ENCODE data around the gene ILF2.
A peak's percentile ranks its signal among the peaks of the same experiment; 100 is the strongest.

Gene ILF2

DNA sequence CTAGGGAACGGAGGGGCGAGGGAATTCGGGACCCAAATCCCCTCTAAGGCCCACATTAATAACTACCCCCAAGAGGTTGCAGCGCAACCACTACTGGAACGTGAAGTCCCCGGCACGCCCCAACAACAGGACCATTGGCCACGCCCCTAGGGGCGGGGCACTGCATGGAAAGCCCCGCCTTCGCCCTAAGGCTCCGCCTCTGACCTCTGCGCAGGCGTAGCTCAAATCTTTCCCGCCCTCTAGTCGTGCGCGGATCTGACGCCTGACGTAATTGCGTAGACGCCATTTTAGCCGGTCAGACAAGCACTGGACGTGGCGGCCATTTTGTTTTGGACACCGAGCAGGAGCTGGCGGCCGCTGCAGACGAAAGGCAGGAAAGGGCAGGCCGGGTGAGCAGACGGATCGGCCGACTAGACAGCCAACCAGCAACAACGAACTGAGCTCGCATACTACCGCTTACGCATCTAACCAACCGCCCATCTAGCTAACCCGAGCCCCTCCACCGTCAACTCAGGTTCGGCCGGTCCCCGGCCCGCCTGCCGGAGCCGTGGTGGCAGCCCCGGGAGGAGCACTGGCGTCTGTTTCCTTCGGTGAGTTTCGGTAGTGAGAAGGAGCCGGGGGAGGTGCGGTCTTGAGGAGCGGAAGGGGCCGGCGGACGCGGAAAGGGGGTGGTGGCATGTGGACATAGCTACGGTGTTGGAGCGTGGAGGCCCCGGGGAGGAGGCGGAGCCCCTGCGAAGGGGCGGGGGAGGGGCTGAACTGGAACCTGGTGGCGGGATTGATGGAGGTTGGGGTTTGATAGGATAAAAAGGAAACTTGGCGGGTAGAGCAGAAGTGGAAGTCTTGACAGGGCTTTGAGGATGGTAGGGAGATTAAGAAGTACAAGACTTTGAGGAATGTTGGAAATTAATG is 36.8 kb downstream of the ILF2 start, which contains the start of gene CHTOP:
Gene CHTOP (plus strand): TSS at position 313 of the 912 bp plus-strand sequence. CDS start 2,523 bp downstream, outside the sequence.
- Histone ChIP-seq H3K9me3 (ENCODE audit: control insufficient read depth, low read length) (no peaks in the 10 kb centered on the region), H3K36me3 (ENCODE audit: control insufficient read depth, insufficient read depth, low read length, severe bottlenecking) (peaks cover 30% of the 10 kb centered on the region), H3K9ac (ENCODE audit: low read length) (peak within 1 kb of the TSS; percentile 100), H3K4me3 (ENCODE audit: low read length) (peak within 1 kb of the TSS; percentile 95), H3K27me3 (replicated peaks; ENCODE audit: control insufficient read depth, insufficient read depth, low read length) (no peaks in the 10 kb centered on the region), H3K4me1 (ENCODE audit: control insufficient read depth, insufficient read depth, low read length) (peaks cover 62% of the 10 kb centered on the region)
- peak; percentile 100 for DNase-seq (ENCODE audit: low read depth)

GRCh38 chr1:153633161-153633753 is 37.5 kb downstream of the ILF2 start:
- H3K27me3 ChIP-seq (replicated peaks; ENCODE audit: control insufficient read depth, insufficient read depth, low read length): no peaks in the 10 kb centered on the region
- peaks cover 23% of the 10 kb centered on the region for H3K36me3 ChIP-seq (ENCODE audit: control insufficient read depth, insufficient read depth, low read length, severe bottlenecking)
- H3K9me3 ChIP-seq (ENCODE audit: control insufficient read depth, low read length): no peaks in the 10 kb centered on the region
- peak overlapping the region; percentile 95 for H3K4me3 ChIP-seq (ENCODE audit: low read length)
- peaks cover 64% of the 10 kb centered on the region for H3K4me1 ChIP-seq (ENCODE audit: control insufficient read depth, insufficient read depth, low read length)
- peak overlapping the region; percentile 100 for H3K9ac ChIP-seq (ENCODE audit: low read length)
- no peak for DNase-seq (ENCODE audit: low read depth)

- H3K9me3 ChIP-seq (ENCODE audit: control insufficient read depth, low read length): no peaks in the 10 kb centered on the region
- peaks cover 64% of the 10 kb centered on the region for H3K4me1 ChIP-seq (ENCODE audit: control insufficient read depth, insufficient read depth, low read length)
- H3K36me3 ChIP-seq (ENCODE audit: control insufficient read depth, insufficient read depth, low read length, severe bottlenecking): peaks cover 6% of the 10 kb centered on the region
- H3K4me3 ChIP-seq (ENCODE audit: low read length): no peak overlapping the region
- DNase-seq (ENCODE audit: low read depth): peak; percentile 51
- no peak overlapping the region for H3K9ac ChIP-seq (ENCODE audit: low read length)
- H3K27me3 ChIP-seq (replicated peaks; ENCODE audit: control insufficient read depth, insufficient read depth, low read length): no peaks in the 10 kb centered on the region
Measured at GRCh38 chr1:153631047-153632022, 39.5 kb downstream of the ILF2 start.

- peak overlapping the region; percentile 32 for H3K9ac ChIP-seq (ENCODE audit: low read length)
- H3K4me3 ChIP-seq (ENCODE audit: low read length): no peak overlapping the region
- H3K27me3 ChIP-seq (replicated peaks; ENCODE audit: control insufficient read depth, insufficient read depth, low read length): no peaks in the 10 kb centered on the region
- DNase-seq (ENCODE audit: low read depth): no peak
- H3K4me1 ChIP-seq (ENCODE audit: control insufficient read depth, insufficient read depth, low read length): peaks cover 66% of the 10 kb centered on the region
- H3K9me3 ChIP-seq (ENCODE audit: control insufficient read depth, low read length): no peaks in the 10 kb centered on the region
- peaks cover 5% of the 10 kb centered on the region for H3K36me3 ChIP-seq (ENCODE audit: control insufficient read depth, insufficient read depth, low read length, severe bottlenecking)
Measured at GRCh38 chr1:153630384-153630783, 40.4 kb downstream of the ILF2 start.

DNA sequence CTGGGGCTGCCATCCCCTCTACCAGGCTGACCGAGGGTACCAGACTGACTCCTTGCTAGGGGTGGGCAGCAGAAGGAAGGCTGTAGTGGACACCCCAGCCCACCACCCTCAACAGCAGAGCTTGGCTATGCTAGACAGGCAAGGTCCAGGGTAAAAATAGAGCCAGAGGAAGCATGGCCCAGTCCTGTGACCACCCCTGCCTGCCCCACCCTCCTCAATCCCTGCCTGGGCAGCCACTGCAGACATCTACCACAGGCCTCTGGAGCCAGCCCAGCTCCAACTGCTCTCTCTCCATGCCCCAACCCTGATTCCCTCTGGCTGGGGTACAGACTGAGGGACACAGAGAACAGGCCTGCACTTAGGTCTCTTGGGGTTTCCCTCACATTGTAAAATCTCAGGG is 40.8 kb downstream of the ILF2 start:
- H3K9me3 ChIP-seq (ENCODE audit: control insufficient read depth, low read length): no peaks in the 10 kb centered on the region
- no peak overlapping the region for H3K4me3 ChIP-seq (ENCODE audit: low read length)
- H3K27me3 ChIP-seq (replicated peaks; ENCODE audit: control insufficient read depth, insufficient read depth, low read length): no peaks in the 10 kb centered on the region
- H3K36me3 ChIP-seq (ENCODE audit: control insufficient read depth, insufficient read depth, low read length, severe bottlenecking): peaks cover 10% of the 10 kb centered on the region
- DNase-seq (ENCODE audit: low read depth): peak; percentile 42
- peaks cover 69% of the 10 kb centered on the region for H3K4me1 ChIP-seq (ENCODE audit: control insufficient read depth, insufficient read depth, low read length)
- H3K9ac ChIP-seq (ENCODE audit: low read length): peak overlapping the region; percentile 32

DNA sequence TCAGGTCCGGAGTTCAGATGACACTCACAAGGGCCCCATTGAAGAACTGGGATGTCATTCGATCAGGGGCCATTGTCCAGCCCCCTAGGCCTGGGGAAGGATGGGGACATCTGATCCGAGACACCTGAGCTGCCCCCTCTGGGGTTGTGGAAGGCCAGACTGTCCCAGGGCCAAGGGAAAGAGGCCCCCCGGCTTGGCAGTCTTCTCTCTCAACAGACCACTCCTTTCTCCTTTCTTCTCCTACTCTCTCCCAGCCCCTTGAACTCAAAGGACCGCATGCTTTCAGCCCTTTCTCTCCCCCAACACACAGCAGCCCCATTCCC is 41.5 kb downstream of the ILF2 start:
- DNase-seq (ENCODE audit: low read depth): no peak

DNA sequence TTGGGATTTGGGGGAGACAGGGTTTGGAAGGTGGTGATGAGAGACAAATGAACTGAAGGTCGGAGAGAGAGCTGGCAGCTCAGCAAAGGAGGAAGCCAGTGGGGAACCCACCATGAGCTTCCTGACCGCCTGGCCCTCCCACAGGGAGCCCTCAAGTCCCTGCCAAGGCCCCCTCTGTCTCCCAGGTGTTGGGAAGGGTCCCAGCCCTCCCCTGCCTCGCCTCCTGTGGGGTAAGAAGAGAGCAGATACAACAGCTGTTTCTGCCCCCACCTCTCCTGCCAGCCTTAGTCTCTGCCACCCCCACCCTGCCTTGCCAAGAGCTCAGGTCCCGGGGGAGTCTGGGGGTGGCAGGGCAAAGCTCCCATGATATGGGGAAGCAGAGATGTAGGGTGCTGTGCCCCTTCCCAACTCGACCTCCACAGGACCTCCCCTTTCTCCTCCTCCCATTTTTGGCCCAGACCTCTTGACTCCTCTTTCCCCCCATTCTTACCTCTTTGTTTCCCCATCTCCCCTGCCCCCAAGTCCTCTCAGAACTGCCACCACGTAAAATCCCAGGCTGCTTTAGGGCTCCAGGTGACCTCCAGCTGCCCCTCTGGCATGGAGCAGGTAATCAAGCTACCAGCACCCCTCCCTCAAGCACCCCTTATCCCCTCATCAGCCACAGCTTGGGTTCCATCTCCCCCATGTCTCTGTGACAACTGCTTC is 42.0 kb downstream of the ILF2 start:
- no peak for DNase-seq (ENCODE audit: low read depth)
- Histone ChIP-seq H3K36me3 (ENCODE audit: control insufficient read depth, insufficient read depth, low read length, severe bottlenecking) (peaks cover 13% of the 10 kb centered on the region), H3K9me3 (ENCODE audit: control insufficient read depth, low read length) (no peaks in the 10 kb centered on the region)

More for the DNA sequence above, 41.5 kb downstream of the ILF2 start:
- H3K4me3 ChIP-seq (ENCODE audit: low read length): no peak overlapping the region
- no peak overlapping the region for H3K9ac ChIP-seq (ENCODE audit: low read length)
- H3K9me3 ChIP-seq (ENCODE audit: control insufficient read depth, low read length): no peaks in the 10 kb centered on the region
- peaks cover 73% of the 10 kb centered on the region for H3K4me1 ChIP-seq (ENCODE audit: control insufficient read depth, insufficient read depth, low read length)
- no peaks in the 10 kb centered on the region for H3K27me3 ChIP-seq (replicated peaks; ENCODE audit: control insufficient read depth, insufficient read depth, low read length)
- H3K36me3 ChIP-seq (ENCODE audit: control insufficient read depth, insufficient read depth, low read length, severe bottlenecking): peaks cover 10% of the 10 kb centered on the region

GRCh38 chr1:153627715-153628626 is 42.8 kb downstream of the ILF2 start, which contains the start of gene S100A1:
TSS of gene S100A1 (plus strand) at chr1:153628434. CDS start at chr1:153630522, 2,088 bp downstream.
- DNase-seq (ENCODE audit: low read depth): no peak
- Histone ChIP-seq H3K4me3 (ENCODE audit: low read length) (peak within 1 kb of the TSS; percentile 86), H3K36me3 (ENCODE audit: control insufficient read depth, insufficient read depth, low read length, severe bottlenecking) (peaks cover 16% of the 10 kb centered on the region), H3K9ac (ENCODE audit: low read length) (peak within 1 kb of the TSS; percentile 95), H3K4me1 (ENCODE audit: control insufficient read depth, insufficient read depth, low read length) (peaks cover 76% of the 10 kb centered on the region), H3K9me3 (ENCODE audit: control insufficient read depth, low read length) (no peaks in the 10 kb centered on the region), H3K27me3 (replicated peaks; ENCODE audit: control insufficient read depth, insufficient read depth, low read length) (no peaks in the 10 kb centered on the region)

More for the DNA sequence above, 42.0 kb downstream of the ILF2 start:
- Histone ChIP-seq H3K4me1 (ENCODE audit: control insufficient read depth, insufficient read depth, low read length) (peaks cover 78% of the 10 kb centered on the region), H3K9ac (ENCODE audit: low read length) (no peak overlapping the region), H3K4me3 (ENCODE audit: low read length) (no peak overlapping the region), H3K27me3 (replicated peaks; ENCODE audit: control insufficient read depth, insufficient read depth, low read length) (no peaks in the 10 kb centered on the region)

DNA sequence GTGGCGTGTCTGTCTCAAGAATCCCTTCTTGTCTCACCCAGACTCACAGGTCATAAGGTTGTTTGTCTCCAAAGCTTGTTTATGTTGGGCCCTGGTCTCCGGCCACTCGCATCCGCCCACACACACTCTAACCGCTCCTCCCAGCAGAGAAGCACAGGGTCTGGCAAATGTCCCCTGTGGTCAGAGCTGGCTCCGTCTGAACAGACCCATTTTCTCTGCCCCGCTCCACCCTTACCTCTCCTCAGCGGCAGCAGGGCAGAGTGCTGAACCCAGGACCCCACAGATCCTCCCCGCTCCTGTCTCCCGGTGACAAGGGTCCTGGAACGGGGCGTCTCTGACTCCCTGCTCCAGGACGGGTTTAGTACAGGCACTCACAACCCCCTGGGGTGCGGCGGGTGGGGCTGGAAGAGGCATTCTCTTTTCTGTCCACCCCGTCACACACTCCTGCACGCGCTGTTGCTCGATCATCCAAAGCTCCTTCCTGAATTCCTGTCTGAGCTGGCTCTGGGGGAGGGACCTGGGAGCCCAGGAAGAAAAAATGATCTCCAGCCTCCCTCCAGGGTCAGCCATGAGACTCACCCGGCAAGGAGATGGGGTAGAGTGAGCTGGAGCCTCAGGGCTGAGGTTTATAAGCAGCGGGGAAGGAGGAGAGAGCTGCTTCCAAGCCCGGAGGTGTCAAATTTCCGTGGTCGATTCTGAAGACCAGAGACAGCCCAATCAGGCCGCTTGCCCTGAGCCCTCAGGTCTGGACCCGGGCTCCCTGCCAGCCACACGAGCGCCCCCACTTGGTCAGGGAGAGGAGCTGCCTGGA is 43.7 kb downstream of the ILF2 start, which contains the start of gene S100A13:
Gene S100A13 (minus strand): TSS at position 602 of the 811 bp plus-strand sequence. CDS start 1,033 bp downstream, outside the sequence.
- Histone ChIP-seq H3K9me3 (ENCODE audit: control insufficient read depth, low read length) (no peaks in the 10 kb centered on the region), H3K4me3 (ENCODE audit: low read length) (peak within 1 kb of the TSS; percentile 86), H3K4me1 (ENCODE audit: control insufficient read depth, insufficient read depth, low read length) (peaks cover 79% of the 10 kb centered on the region), H3K36me3 (ENCODE audit: control insufficient read depth, insufficient read depth, low read length, severe bottlenecking) (peaks cover 20% of the 10 kb centered on the region), H3K27me3 (replicated peaks; ENCODE audit: control insufficient read depth, insufficient read depth, low read length) (no peaks in the 10 kb centered on the region), H3K9ac (ENCODE audit: low read length) (peak within 1 kb of the TSS; percentile 95)
- DNase-seq (ENCODE audit: low read depth): peak; percentile 94
